AG09319 (cell line): Measurements from ENCODE around the gene TSKS.

Experiments
- DNase-seq: peaks from one replicate; pipeline ENCODE4 v3.0.0-alpha.2; 2010; ENCODE audit warnings: low read depth; ENCODE audit errors: extremely low read depth
- CTCF ChIP-seq: IDR thresholded peaks from 2 replicates; pipeline ENCODE4 v1.5.1; 2011; ENCODE audit warnings: low read depth, mild to moderate bottlenecking, inconsistent platforms, low read length, moderate library complexity

Gene TSKS

GRCh38 chr19:49712397-49712859, 50.7 kb downstream of the TSKS start:
- peak; percentile 74 for DNase-seq
- no peak for TF ChIP-seq CTCF

DNA sequence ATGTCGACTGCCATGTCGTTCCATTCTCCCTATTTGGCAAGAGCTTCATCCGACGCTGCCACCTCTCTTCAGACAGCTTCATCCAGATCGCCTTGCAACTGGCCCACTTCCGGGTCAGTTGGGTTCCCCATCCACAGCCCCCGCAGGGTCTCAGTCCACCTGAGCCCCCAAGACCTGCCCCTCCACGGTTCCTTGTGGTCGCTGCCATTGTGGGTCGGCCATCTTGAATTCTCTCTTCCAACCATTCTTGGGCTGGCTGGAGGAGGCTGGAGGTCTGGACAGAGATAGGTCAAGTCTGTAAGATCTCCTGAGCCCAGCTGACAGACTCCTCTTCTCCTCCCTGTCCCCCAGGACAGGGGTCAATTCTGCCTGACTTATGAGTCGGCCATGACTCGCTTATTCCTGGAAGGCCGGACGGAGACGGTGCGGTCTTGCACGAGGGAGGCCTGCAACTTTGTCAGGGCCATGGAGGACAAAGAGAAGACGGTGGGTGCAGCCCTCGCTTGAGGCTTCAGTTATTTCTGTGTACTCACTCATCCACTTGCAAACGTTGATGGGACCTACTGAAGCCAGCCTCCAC, 52.6 kb downstream of the TSKS start:
- DNase-seq = no peak
- TF ChIP-seq CTCF = no peak

GRCh38 chr19:49705919-49706318, 57.2 kb downstream of the TSKS start:
- TF ChIP-seq CTCF = no peak
- DNase-seq = no peak

- DNase-seq = no peak
- no peak for TF ChIP-seq CTCF
These were observed 58.0 kb downstream of the TSKS start for GRCh38 chr19:49704888-49705642.

DNA sequence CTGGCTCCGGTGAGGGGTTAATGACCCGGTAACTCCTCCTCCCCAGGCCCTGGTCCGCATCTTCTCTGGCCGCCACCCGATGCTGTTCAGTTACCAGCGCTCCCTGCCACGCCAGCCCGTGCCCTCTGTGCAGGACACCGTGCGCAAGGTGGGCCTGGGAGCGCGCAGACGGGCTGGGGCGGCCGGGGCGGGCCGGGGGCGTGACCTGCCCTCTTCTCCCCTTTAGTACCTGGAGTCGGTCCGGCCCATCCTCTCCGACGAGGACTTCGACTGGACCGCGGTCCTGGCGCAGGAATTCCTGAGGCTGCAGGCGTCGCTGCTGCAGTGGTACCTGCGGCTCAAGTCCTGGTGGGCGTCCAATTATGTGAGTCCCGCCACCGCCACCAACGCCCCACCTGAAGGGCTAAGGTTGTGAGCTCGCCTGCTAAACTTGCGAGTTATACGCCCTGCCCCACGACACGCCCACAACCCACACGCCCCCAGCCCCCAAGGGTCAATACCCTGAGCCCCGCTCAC, 61.8 kb downstream of the TSKS start:
- no peak for TF ChIP-seq CTCF
- no peak for DNase-seq

- no peak for TF ChIP-seq CTCF
- no peak for DNase-seq
These were observed 62.5 kb downstream of the TSKS start for GRCh38 chr19:49700563-49700962.

- DNase-seq = no peak
- no peak for TF ChIP-seq CTCF
These were observed 63.7 kb downstream of the TSKS start for GRCh38 chr19:49699364-49699763.
